Peyer's patch (tissue), 4 donors: Measurements from ENCODE around the gene AARS2.

Experiments
- CTCF ChIP-seq, 6 experiments: fragments of 450-650 bp in 4 of 6; fragments of 200-600 bp in 2 of 6; sonication (generic) in 1 of 6; IDR thresholded peaks; one replicate each; pipeline ENCODE4 v1.5.1; 2017 to 2019; ENCODE audit warnings: antibody characterized with exemption in 6 of 6, mild to moderate bottlenecking in 3 of 6, moderate library complexity in 1 of 6
- POLR2A ChIP-seq, 2 donors: fragments of 450-650 bp; IDR thresholded peaks; one replicate each; pipeline ENCODE4 v1.5.1; 2017; ENCODE audit warnings: antibody characterized with exemption in 2 of 2, mild to moderate bottlenecking in 2 of 2, moderate library complexity in 2 of 2

- peak; percentile 4 to 57 (median 48) for TF ChIP-seq CTCF (IDR thresholded peaks at IDR 0.05)
- TF ChIP-seq POLR2A (IDR thresholded peaks at IDR 0.05): no peak
These were observed 59.6 kb downstream of the AARS2 start for GRCh38 chr6:44253307-44254101.
